ENCODE data around the gene LRRK2.

The LRRK2 gene

GRCh38 chr12:40225984-40226602 lies 1.3 kb downstream of the LRRK2 start:
- no peak for DNase-seq (ENCODE audit: extremely low spot score)
- ChIA-PET CTCF (no interaction called here), POLR2A (no interaction called here)
- TF ChIP-seq BHLHE40 (IDR thresholded peaks at IDR 0.05; ENCODE audit: borderline replicate concordance) = no peak
- TF ChIP-seq ZNF384 (IDR thresholded peaks at IDR 0.05) = no peak
- no peak for TF ChIP-seq HDGF (IDR thresholded peaks at IDR 0.05; ENCODE audit: borderline replicate concordance)
- TF ChIP-seq LEF1 (IDR thresholded peaks at IDR 0.05; ENCODE audit: borderline replicate concordance) = no peak
- TF ChIP-seq NFRKB (IDR thresholded peaks at IDR 0.05) = no peak
- no peak for TF ChIP-seq ARNT (IDR thresholded peaks at IDR 0.05)
- TF ChIP-seq FOXM1 (IDR thresholded peaks at IDR 0.05; ENCODE audit: borderline replicate concordance) = no peak
- no peak for TF ChIP-seq FOXK2 (IDR thresholded peaks at IDR 0.05)
- no peak for TF ChIP-seq ELF4 (IDR thresholded peaks at IDR 0.05)
- no peak for TF ChIP-seq SP1 (IDR thresholded peaks at IDR 0.05)
- TF ChIP-seq SUZ12 (IDR thresholded peaks at IDR 0.05) = no peak
- no peak for TF ChIP-seq TARDBP (IDR thresholded peaks at IDR 0.05)
- no peak for TF ChIP-seq L3MBTL2 (conservative IDR thresholded peaks at IDR 0.05)
- TF ChIP-seq FOXA1 (IDR thresholded peaks at IDR 0.05) = no peak
- no peak for TF ChIP-seq PKNOX1 (IDR thresholded peaks at IDR 0.05)
- no peak for TF ChIP-seq CTBP1 (IDR thresholded peaks at IDR 0.05; ENCODE audit: borderline replicate concordance)

GRCh38 chr12:40226705-40227104 lies 1.9 kb downstream of the LRRK2 start:
- CTCF ChIA-PET = no interaction called here
- DNase-seq (ENCODE audit: extremely low spot score) = no peak
- POLR2A ChIA-PET = no interaction called here
- no peak for TF ChIP-seq FOXA1 (IDR thresholded peaks at IDR 0.05)
- TF ChIP-seq SP1 (IDR thresholded peaks at IDR 0.05) = no peak
- TF ChIP-seq TARDBP (IDR thresholded peaks at IDR 0.05) = no peak
- TF ChIP-seq ARNT (IDR thresholded peaks at IDR 0.05) = no peak
- TF ChIP-seq FOXM1 (IDR thresholded peaks at IDR 0.05; ENCODE audit: borderline replicate concordance) = no peak
- no peak for TF ChIP-seq FOXK2 (IDR thresholded peaks at IDR 0.05)
- no peak for TF ChIP-seq LEF1 (IDR thresholded peaks at IDR 0.05; ENCODE audit: borderline replicate concordance)
- no peak for TF ChIP-seq SUZ12 (IDR thresholded peaks at IDR 0.05)
- TF ChIP-seq ZNF384 (IDR thresholded peaks at IDR 0.05) = no peak
- TF ChIP-seq L3MBTL2 (conservative IDR thresholded peaks at IDR 0.05) = no peak
- TF ChIP-seq HDGF (IDR thresholded peaks at IDR 0.05; ENCODE audit: borderline replicate concordance) = no peak

GRCh38 chr12:40227447-40227846 lies 2.6 kb downstream of the LRRK2 start:
- no peak for TF ChIP-seq CTBP1 (IDR thresholded peaks at IDR 0.05; ENCODE audit: borderline replicate concordance)
- TF ChIP-seq TARDBP (IDR thresholded peaks at IDR 0.05) = no peak
- TF ChIP-seq ARNT (IDR thresholded peaks at IDR 0.05) = no peak
- no peak for TF ChIP-seq NFRKB (IDR thresholded peaks at IDR 0.05)
- no peak for TF ChIP-seq SP1 (IDR thresholded peaks at IDR 0.05)
- TF ChIP-seq ELF4 (IDR thresholded peaks at IDR 0.05) = no peak
- no peak for TF ChIP-seq SUZ12 (IDR thresholded peaks at IDR 0.05)
- no peak for TF ChIP-seq PKNOX1 (IDR thresholded peaks at IDR 0.05)
- no peak for TF ChIP-seq FOXK2 (IDR thresholded peaks at IDR 0.05)
- CTCF ChIA-PET = no interaction called here
- DNase-seq (ENCODE audit: extremely low spot score) = no peak
- POLR2A ChIA-PET = no interaction called here

- TF ChIP-seq LEF1 (IDR thresholded peaks at IDR 0.05; ENCODE audit: borderline replicate concordance) (no peak), PKNOX1 (IDR thresholded peaks at IDR 0.05) (no peak), BHLHE40 (IDR thresholded peaks at IDR 0.05; ENCODE audit: borderline replicate concordance) (no peak), ZNF384 (IDR thresholded peaks at IDR 0.05) (no peak), ARNT (IDR thresholded peaks at IDR 0.05) (no peak), FOXA1 (IDR thresholded peaks at IDR 0.05) (no peak), L3MBTL2 (conservative IDR thresholded peaks at IDR 0.05) (no peak), FOXK2 (IDR thresholded peaks at IDR 0.05) (no peak), TARDBP (IDR thresholded peaks at IDR 0.05) (no peak)
- DNase-seq (ENCODE audit: extremely low spot score) = no peak
- CTCF ChIA-PET = no interaction called here
- POLR2A ChIA-PET = no interaction called here
Measured at GRCh38 chr12:40228727-40229126, 3.9 kb downstream of the LRRK2 start.

GRCh38 chr12:40229690-40230651 lies 5.2 kb downstream of the LRRK2 start:
- no peak for TF ChIP-seq SP1 (IDR thresholded peaks at IDR 0.05)
- TF ChIP-seq ZNF384 (IDR thresholded peaks at IDR 0.05) = no peak
- TF ChIP-seq BHLHE40 (IDR thresholded peaks at IDR 0.05; ENCODE audit: borderline replicate concordance) = no peak
- TF ChIP-seq PKNOX1 (IDR thresholded peaks at IDR 0.05) = no peak
- no peak for TF ChIP-seq ARNT (IDR thresholded peaks at IDR 0.05)
- no peak for TF ChIP-seq NFRKB (IDR thresholded peaks at IDR 0.05)
- TF ChIP-seq FOXM1 (IDR thresholded peaks at IDR 0.05; ENCODE audit: borderline replicate concordance) = no peak
- no peak for TF ChIP-seq LEF1 (IDR thresholded peaks at IDR 0.05; ENCODE audit: borderline replicate concordance)
- TF ChIP-seq ELF4 (IDR thresholded peaks at IDR 0.05) = no peak
- TF ChIP-seq SUZ12 (IDR thresholded peaks at IDR 0.05) = no peak
- TF ChIP-seq FOXA1 (IDR thresholded peaks at IDR 0.05) = no peak
- TF ChIP-seq L3MBTL2 (conservative IDR thresholded peaks at IDR 0.05) = no peak
- no peak for TF ChIP-seq HDGF (IDR thresholded peaks at IDR 0.05; ENCODE audit: borderline replicate concordance)
- no peak for TF ChIP-seq FOXK2 (IDR thresholded peaks at IDR 0.05)
- no peak for TF ChIP-seq TARDBP (IDR thresholded peaks at IDR 0.05)
- no peak for TF ChIP-seq CTBP1 (IDR thresholded peaks at IDR 0.05; ENCODE audit: borderline replicate concordance)
- ChIA-PET CTCF (no interaction called here), POLR2A (no interaction called here)
- DNase-seq (ENCODE audit: extremely low spot score) = no peak

Data from HEK293T (cell line).